GM12878 (cell line): ENCODE measurements around the gene BCOR. TPM values are rescaled to one million over a fixed set of nuclear protein-coding genes. Genes with fewer than 3 reads are reported as not detected.

Experiments
- ATAC-seq: fragments of 200-7000 bp; cut with Tn5 transposase; 3 replicates; pipeline ENCODE4 v1.9.1; 2020; ENCODE audit warnings: mild to moderate bottlenecking, moderate library complexity
- BruUV-seq: library from RNA; stranded (reverse); fragments of 400-500 nt; replicated peaks from 2 replicates; lab custom pipeline; 2021; lab: Mats Ljungman, UMichigan
- CTCF ChIA-PET: fragments of 300-600 bp; sonication (Branson Sonifier 250); formaldehyde crosslinking; extraction: SDS; loops from one replicate; lab custom pipeline; 2021; ENCODE audit warnings: inconsistent platforms; lab: Yijun Ruan, JAX
- POLR2A ChIA-PET: fragments of 350-600 bp; formaldehyde crosslinking; extraction: SDS; loops from one replicate; lab custom pipeline; 2021; ENCODE audit warnings: inconsistent platforms; lab: Charles Lee
- RAD21 ChIA-PET: fragments of 300-600 bp; sonication (Branson Sonifier 250); formaldehyde crosslinking; loops from one replicate; lab custom pipeline; 2023; ENCODE audit warnings: antibody characterized with exemption; ENCODE audit not compliant: unreplicated experiment; lab: Charles Lee
- SMC1A ChIA-PET: fragments of 300-600 bp; sonication (Branson Sonifier 250); formaldehyde crosslinking; loops from one replicate; lab custom pipeline; 2023; ENCODE audit not compliant: unreplicated experiment, uncharacterized antibody; lab: Charles Lee
- DNase-seq: peaks from one replicate; pipeline ENCODE4 v3.0.0-alpha.2; 2011; ENCODE audit warnings: low read depth, low spot score
- FAIRE-seq: peaks from 3 replicates; lab custom pipeline; 2011; peaks lifted over from hg19 to GRCh38; lab: Jason Lieb, UNC
- H2AFZ ChIP-seq: 2 replicates; pipeline ENCODE4 v1.6.0; 2011; ENCODE audit warnings: low read depth, low read length, control low read depth; ENCODE audit not compliant: control insufficient read depth
- H3K27ac ChIP-seq: 2 replicates; pipeline ENCODE4 v1.5.1; 2011; ENCODE audit warnings: control low read depth; ENCODE audit not compliant: control insufficient read depth, insufficient read depth
- H3K27me3 ChIP-seq, 2 experiments: replicated peaks in 1 of 2; 2 replicates each; pipeline versions ENCODE4 v1.6.0 to v1.6.1; 2011; ENCODE audit warnings: low read length in 1 of 2; ENCODE audit not compliant: control insufficient read depth in 2 of 2, insufficient read depth in 2 of 2
- H3K36me3 ChIP-seq, 2 experiments: 2 replicates each; pipeline ENCODE4 v1.5.1; 2011; ENCODE audit warnings: low read length in 1 of 2; ENCODE audit not compliant: control insufficient read depth in 2 of 2, insufficient read depth in 2 of 2
- H3K4me1 ChIP-seq: 2 replicates; pipeline ENCODE4 v1.6.1; 2011; ENCODE audit warnings: mild to moderate bottlenecking, low read length, moderate library complexity, mixed read lengths; ENCODE audit not compliant: control insufficient read depth, insufficient read depth
- H3K4me2 ChIP-seq: 2 replicates; pipeline ENCODE4 v1.6.0; 2011; ENCODE audit warnings: control low read depth; ENCODE audit not compliant: control insufficient read depth, insufficient read depth
- H3K4me3 ChIP-seq: fragments of 200-600 bp; sonication (generic); 2 replicates; pipeline ENCODE4 v1.5.1; 2016
- H3K79me2 ChIP-seq: 2 replicates; pipeline ENCODE4 v1.6.0; 2011; ENCODE audit warnings: low read length; ENCODE audit not compliant: control insufficient read depth, insufficient read depth
- H3K9ac ChIP-seq: 2 replicates; pipeline ENCODE4 v1.8.0; 2011; ENCODE audit warnings: low read length, control low read depth, mixed read lengths; ENCODE audit not compliant: control insufficient read depth, insufficient read depth
- H3K9me3 ChIP-seq: replicated peaks from 3 replicates; pipeline ENCODE4 v1.5.1; 2011; ENCODE audit warnings: mild to moderate bottlenecking, low read length; ENCODE audit not compliant: control insufficient read depth, insufficient read depth
- H4K20me1 ChIP-seq: 2 replicates; pipeline ENCODE4 v1.6.0; 2011; ENCODE audit not compliant: control insufficient read depth, insufficient read depth
- ATF2 ChIP-seq: IDR thresholded peaks from 2 replicates; pipeline ENCODE4 v1.6.1; 2012; ENCODE audit warnings: low read length, inconsistent platforms
- BRCA1 ChIP-seq: IDR thresholded peaks from 2 replicates; pipeline ENCODE4 v1.6.1; 2011; ENCODE audit warnings: low read depth, low read length, improper control_type of control experiment
- CREM ChIP-seq: IDR thresholded peaks from 2 replicates; pipeline ENCODE4 v1.6.1; 2014; ENCODE audit warnings: antibody characterized with exemption, low read depth
- MEF2B ChIP-seq: fragments of 450-650 bp; IDR thresholded peaks from 2 replicates; pipeline ENCODE4 v1.6.1; 2018; ENCODE audit warnings: mild to moderate bottlenecking, moderate library complexity; ENCODE audit not compliant: partially characterized antibody, poor library complexity, severe bottlenecking
- POLR2A ChIP-seq: IDR thresholded peaks from 2 replicates; pipeline ENCODE4 v1.6.1; 2011; ENCODE audit warnings: low read depth, mild to moderate bottlenecking, low read length
- SREBF2 ChIP-seq: IDR thresholded peaks from 2 replicates; pipeline ENCODE4 v1.6.1; 2012; ENCODE audit warnings: mild to moderate bottlenecking, low read length
- ZNF217 ChIP-seq: fragments of 450-650 bp; IDR thresholded peaks from 2 replicates; pipeline ENCODE4 v1.6.1; 2017; ENCODE audit warnings: antibody characterized with exemption, mild to moderate bottlenecking
- WGBS: methylation state at CpG from one replicate; pipeline ENCODE4 v1.1.6; 2016; ENCODE audit warnings: low lambda C conversion rate; ENCODE audit not compliant: insufficient replicate concordance, insufficient coverage; ENCODE audit errors: missing lambda C conversion rate; 5-methylcytosine and 5-hydroxymethylcytosine counted together
- in situ Hi-C: fragments of 300-500 bp; cut with MboI; formaldehyde crosslinking; loops from 9 replicates; pipeline ENCODE4 v1.14.3; 2018; ENCODE audit warnings: mixed read lengths
- intact Hi-C: fragments of 100-400 bp; cut with micrococcal nuclease; formaldehyde crosslinking; loops from one replicate; pipeline ENCODE4 v1.14.2; 2022; ENCODE audit not compliant: unreplicated experiment
- polyA plus RNA-seq, 11 experiments: library from polyadenylated mRNA; depleted of rRNA in 4 of 11; unstranded in 6 of 11; stranded (reverse) in 5 of 11; fragments of >200 nt; fragmentation: Nextera tagmentation in 4 of 11; fragmentation: Illumina TruSeq in 1 of 11; extraction: Ambion mirVana in 4 of 11; extraction: Trizol in 1 of 11; gene quantifications; 1 replicate in 1 of 11; 2 replicates in 10 of 11; pipeline versions ENCODE4 v1.2.1 to v1.2.3, GENCODE V29; 2011 to 2016; ENCODE audit warnings: inconsistent platforms in 2 of 11, missing spikeins in 2 of 11, low read depth in 1 of 11
- total RNA-seq, 4 experiments: library from RNA; depleted of rRNA in 3 of 4; stranded (reverse); fragments of >200 nt in 3 of 4; fragmentation: Illumina TruSeq in 1 of 4; extraction: Trizol in 1 of 4; gene quantifications; 2 replicates each; pipeline versions ENCODE4 v1.2.1 to v1.2.3, GENCODE V29; 2013 to 2021
- TF ChIP-seq, protein P1 (sequence below): IDR thresholded peaks from 2 replicates; pipeline ENCODE4 v1.6.1; 2012; ENCODE audit warnings: low read depth, low read length, improper control_type of control experiment

BCOR gene
- total and polyA plus RNA-seq, 10 of the 15 experiments (the other 5 are each of a cell fraction or from before 2014, with no cell fraction given) = 5.1 to 16.4 (median 10.1) TPM

DNA sequence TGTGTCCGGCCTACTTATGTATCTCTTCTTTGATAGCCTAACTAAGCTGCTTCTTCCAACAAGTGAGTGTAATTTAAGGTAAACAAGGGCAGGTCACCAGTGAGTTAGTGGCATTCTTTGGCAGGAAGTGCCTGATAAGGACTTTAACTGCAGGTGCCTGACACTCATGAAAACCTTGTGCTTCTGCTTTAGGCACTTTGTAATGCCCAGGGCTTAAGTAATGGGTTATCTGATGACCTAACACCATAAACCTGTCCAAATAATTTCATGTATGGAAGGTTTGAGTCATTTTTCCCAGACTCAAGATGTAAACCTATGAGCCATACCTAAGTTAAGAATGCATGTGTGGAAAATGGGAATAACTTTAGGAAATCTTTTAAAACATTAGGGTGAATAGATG is 43.0 kb downstream of the BCOR start:
- BruUV-seq = no TSS peak
- 95% methylated on average over 1 of the region's 1 CpG for WGBS

More for the DNA sequence above, 43.0 kb downstream of the BCOR start:
- H3K36me3 ChIP-seq = peaks cover 0 to 12% of the 10 kb centered on the region in 2 experiments; a peak in 3 of 4 replicates
- intact Hi-C loops (no loop called here), in situ Hi-C loops (no loop called here)
- no peak for TF ChIP-seq ZNF217
- no peak for TF ChIP-seq ATF2
- no peak for TF ChIP-seq SREBF2
- no peak for TF ChIP-seq CREM
- no peak for TF ChIP-seq MEF2B
- TF ChIP-seq POLR2A = no peak
- TF ChIP-seq, protein P1, sequence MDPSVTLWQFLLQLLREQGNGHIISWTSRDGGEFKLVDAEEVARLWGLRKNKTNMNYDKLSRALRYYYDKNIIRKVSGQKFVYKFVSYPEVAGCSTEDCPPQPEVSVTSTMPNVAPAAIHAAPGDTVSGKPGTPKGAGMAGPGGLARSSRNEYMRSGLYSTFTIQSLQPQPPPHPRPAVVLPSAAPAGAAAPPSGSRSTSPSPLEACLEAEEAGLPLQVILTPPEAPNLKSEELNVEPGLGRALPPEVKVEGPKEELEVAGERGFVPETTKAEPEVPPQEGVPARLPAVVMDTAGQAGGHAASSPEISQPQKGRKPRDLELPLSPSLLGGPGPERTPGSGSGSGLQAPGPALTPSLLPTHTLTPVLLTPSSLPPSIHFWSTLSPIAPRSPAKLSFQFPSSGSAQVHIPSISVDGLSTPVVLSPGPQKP = no peak
- no peak for TF ChIP-seq BRCA1
- no peaks in the 10 kb centered on the region for H3K79me2 ChIP-seq
- no peak overlapping the region for H3K9ac ChIP-seq
- no peak for FAIRE-seq
- no peaks in the 10 kb centered on the region for H3K27me3 ChIP-seq
- SMC1A ChIA-PET = interaction anchor here (0.6 kb wide), 1 partner anchor 170 kb away, joined by 3 read pairs; no protein-coding TSS in a partner anchor
- POLR2A ChIA-PET = no interaction called here
- no peaks in the 10 kb centered on the region; the same call in 1 of the 2 replicates for H3K4me1 ChIP-seq
- no peak for ATAC-seq
- H2AFZ ChIP-seq = no peak overlapping the region
- RAD21 ChIA-PET = no interaction called here
- no peak overlapping the region for H3K4me2 ChIP-seq
- no peaks in the 10 kb centered on the region for H4K20me1 ChIP-seq
- H3K9me3 ChIP-seq = peaks cover 11% of the 10 kb centered on the region; the same call in 1 of the 3 replicates
- H3K4me3 ChIP-seq = no peak overlapping the region
- H3K27ac ChIP-seq = no peak overlapping the region
- no peak for DNase-seq
- CTCF ChIA-PET = no interaction called here
